SK-N-SH treated with all-trans-retinoic acid at 6 μM for 48 hours (cell line): Measurements from ENCODE around the gene KRTAP10-1.
"Not testable (repeated sequence)": the region's sequence is repeated elsewhere in the genome, so short reads cannot be mapped to it uniquely, and the experiment has no call there.

Experiments used
- ATAC-seq: fragments of 200-7000 bp; cut with Tn5 transposase; 3 replicates; pipeline ENCODE4 v1.9.1; 2020; ENCODE audit warnings: mild to moderate bottlenecking, moderate library complexity
- BACH2 ChIP-seq: fragments of 250-450 bp; sonication (Bioruptor Pico); IDR thresholded peaks from 2 replicates; pipeline ENCODE4 v1.9.0; 2021; ENCODE audit warnings: mild to moderate bottlenecking, borderline replicate concordance
- CSDC2 ChIP-seq: fragments of 250-450 bp; sonication (Bioruptor Pico); IDR thresholded peaks from 2 replicates; pipeline ENCODE4 v1.5.0; 2020; ENCODE audit warnings: mild to moderate bottlenecking, moderate library complexity
- CSRNP3 ChIP-seq: fragments of 250-450 bp; sonication (Bioruptor Pico); IDR thresholded peaks from 2 replicates; pipeline ENCODE4 v1.5.1; 2021; ENCODE audit warnings: mild to moderate bottlenecking, moderate library complexity
- ESRRG ChIP-seq: fragments of 250-450 bp; sonication (Bioruptor Pico); IDR thresholded peaks from 2 replicates; pipeline ENCODE4 v1.6.1; 2021; ENCODE audit warnings: mild to moderate bottlenecking
- GLIS3 ChIP-seq: fragments of 250-450 bp; sonication (Bioruptor Pico); IDR thresholded peaks from 2 replicates; pipeline ENCODE4 v1.5.0; 2020; ENCODE audit warnings: mild to moderate bottlenecking, moderate library complexity
- ISL1 ChIP-seq: fragments of 250-450 bp; sonication (Bioruptor Pico); IDR thresholded peaks from 2 replicates; pipeline ENCODE4 v2.1.2; 2022; ENCODE audit warnings: mild to moderate bottlenecking, moderate library complexity
- OSR1 ChIP-seq: fragments of 250-450 bp; sonication (Bioruptor Pico); IDR thresholded peaks from 2 replicates; pipeline ENCODE4 v1.8.0; 2022; ENCODE audit warnings: moderate library complexity, mild to moderate bottlenecking, inconsistent platforms
- PATZ1 ChIP-seq: fragments of 250-450 bp; sonication (Bioruptor Pico); IDR thresholded peaks from 2 replicates; pipeline ENCODE4 v1.8.0; 2020; ENCODE audit warnings: mild to moderate bottlenecking, moderate library complexity, borderline replicate concordance
- POU6F1 ChIP-seq: fragments of 250-450 bp; sonication (Bioruptor Pico); IDR thresholded peaks from 2 replicates; pipeline ENCODE4 v1.8.0; 2021; ENCODE audit warnings: low read depth, mild to moderate bottlenecking, moderate library complexity, borderline replicate concordance
- PPARA ChIP-seq: fragments of 250-450 bp; sonication (Bioruptor Pico); IDR thresholded peaks from 2 replicates; pipeline ENCODE4 v1.5.0; 2020; ENCODE audit warnings: mild to moderate bottlenecking, borderline replicate concordance
- RARB ChIP-seq: fragments of 250-450 bp; sonication (Bioruptor Pico); IDR thresholded peaks from 2 replicates; pipeline ENCODE4 v1.8.0; 2021; ENCODE audit warnings: mild to moderate bottlenecking, moderate library complexity
- SNAI2 ChIP-seq: fragments of 250-450 bp; sonication (Bioruptor Pico); IDR thresholded peaks from 2 replicates; pipeline ENCODE4 v1.5.0; 2020; ENCODE audit warnings: mild to moderate bottlenecking, moderate library complexity
- TCF4 ChIP-seq: fragments of 250-450 bp; sonication (Bioruptor Pico); IDR thresholded peaks from 2 replicates; pipeline ENCODE4 v1.8.0; 2021; ENCODE audit warnings: mild to moderate bottlenecking, moderate library complexity, borderline replicate concordance
- TOX ChIP-seq: fragments of 250-450 bp; sonication (Bioruptor Pico); IDR thresholded peaks from 2 replicates; pipeline ENCODE4 v1.8.0; 2021; ENCODE audit warnings: mild to moderate bottlenecking, moderate library complexity, borderline replicate concordance
- TSHZ2 ChIP-seq: fragments of 250-450 bp; sonication (Bioruptor Pico); IDR thresholded peaks from 2 replicates; pipeline ENCODE4 v1.5.0; 2020; ENCODE audit warnings: mild to moderate bottlenecking, moderate library complexity
- ZFP3 ChIP-seq: fragments of 250-450 bp; sonication (Bioruptor Pico); IDR thresholded peaks from 2 replicates; pipeline ENCODE4 v1.5.0; 2020; ENCODE audit warnings: mild to moderate bottlenecking, moderate library complexity
- ZFP30 ChIP-seq: fragments of 450-650 bp; formaldehyde crosslinking; IDR thresholded peaks from 2 replicates; pipeline ENCODE4 v1.5.0; 2022; ENCODE audit warnings: mild to moderate bottlenecking, moderate library complexity
- ZNF565 ChIP-seq: fragments of 450-650 bp; formaldehyde crosslinking; conservative IDR thresholded peaks from 2 replicates; pipeline ENCODE4 v1.5.0; 2020; ENCODE audit warnings: low read depth, mild to moderate bottlenecking, moderate library complexity
- ZNF70 ChIP-seq: fragments of 450-650 bp; formaldehyde crosslinking; IDR thresholded peaks from 2 replicates; pipeline ENCODE4 v1.5.0; 2020; ENCODE audit warnings: mild to moderate bottlenecking, moderate library complexity
- ZNF8 ChIP-seq: fragments of 450-650 bp; formaldehyde crosslinking; IDR thresholded peaks from 2 replicates; pipeline ENCODE4 v1.5.0; 2020; ENCODE audit warnings: mild to moderate bottlenecking, moderate library complexity
- TF ChIP-seq, protein P1 (sequence below): fragments of 250-450 bp; sonication (Bioruptor Pico); IDR thresholded peaks from 2 replicates; pipeline ENCODE4 v1.5.1; 2020; ENCODE audit warnings: low read depth, mild to moderate bottlenecking, moderate library complexity

The KRTAP10-1 gene

GRCh38 chr21:44558695-44559094 is 18.7 kb upstream of the KRTAP10-1 start, which contains the start of gene KRTAP10-3:
KRTAP10-3 (minus strand) TSS chr21:44558795; CDS start chr21:44558715, 80 bp downstream.
- ATAC-seq: no peak
- TF ChIP-seq RARB (CRISPR knock-in tag): no peak
- no peak for TF ChIP-seq ZNF565 (CRISPR knock-in tag)
- no peak for TF ChIP-seq POU6F1 (CRISPR knock-in tag)
- no peak for TF ChIP-seq CSDC2 (CRISPR knock-in tag)
- no peak for TF ChIP-seq GLIS3 (CRISPR knock-in tag)
- TF ChIP-seq TCF4 (CRISPR knock-in tag): no peak
- no peak for TF ChIP-seq ZNF70 (CRISPR knock-in tag)
- TF ChIP-seq TSHZ2 (CRISPR knock-in tag): no peak
- TF ChIP-seq BACH2 (CRISPR knock-in tag): no peak
- TF ChIP-seq TOX (CRISPR knock-in tag): no peak

DNA sequence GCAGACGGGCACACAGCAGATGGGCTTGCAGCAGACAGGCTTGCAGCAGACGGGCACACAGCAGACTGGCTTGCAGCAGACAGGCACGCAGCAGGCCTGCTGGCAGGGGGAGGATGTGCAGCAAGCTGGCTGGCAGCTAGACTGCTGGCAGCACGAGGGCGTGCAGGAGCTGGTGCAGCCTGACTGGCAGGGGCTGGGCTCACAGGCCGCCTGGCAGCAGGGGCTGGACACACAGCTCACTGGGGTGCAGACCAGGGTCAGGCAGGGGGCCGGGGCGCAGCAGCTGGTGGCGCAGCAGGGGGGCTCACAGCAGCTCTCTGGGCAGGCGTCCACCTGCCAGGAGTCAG is 18.3 kb upstream of the KRTAP10-1 start:
- ATAC-seq: not testable (repeated sequence)

GRCh38 chr21:44557491-44558328 is 17.7 kb upstream of the KRTAP10-1 start:
- TF ChIP-seq BACH2 (CRISPR knock-in tag) (no peak), ZNF565 (CRISPR knock-in tag) (no peak), RARB (CRISPR knock-in tag) (no peak), TCF4 (CRISPR knock-in tag) (no peak), CSDC2 (CRISPR knock-in tag) (no peak), ISL1 (CRISPR knock-in tag) (no peak), GLIS3 (CRISPR knock-in tag) (no peak), ZNF8 (CRISPR knock-in tag) (no peak), ZFP30 (CRISPR knock-in tag) (no peak), PPARA (CRISPR knock-in tag) (no peak), OSR1 (CRISPR knock-in tag) (no peak), TOX (CRISPR knock-in tag) (no peak), PATZ1 (CRISPR knock-in tag) (no peak), CSRNP3 (CRISPR knock-in tag) (no peak), ESRRG (no peak), POU6F1 (CRISPR knock-in tag) (no peak), SNAI2 (CRISPR knock-in tag) (no peak), ZFP3 (no peak), TSHZ2 (CRISPR knock-in tag) (no peak)
- TF ChIP-seq, protein P1, sequence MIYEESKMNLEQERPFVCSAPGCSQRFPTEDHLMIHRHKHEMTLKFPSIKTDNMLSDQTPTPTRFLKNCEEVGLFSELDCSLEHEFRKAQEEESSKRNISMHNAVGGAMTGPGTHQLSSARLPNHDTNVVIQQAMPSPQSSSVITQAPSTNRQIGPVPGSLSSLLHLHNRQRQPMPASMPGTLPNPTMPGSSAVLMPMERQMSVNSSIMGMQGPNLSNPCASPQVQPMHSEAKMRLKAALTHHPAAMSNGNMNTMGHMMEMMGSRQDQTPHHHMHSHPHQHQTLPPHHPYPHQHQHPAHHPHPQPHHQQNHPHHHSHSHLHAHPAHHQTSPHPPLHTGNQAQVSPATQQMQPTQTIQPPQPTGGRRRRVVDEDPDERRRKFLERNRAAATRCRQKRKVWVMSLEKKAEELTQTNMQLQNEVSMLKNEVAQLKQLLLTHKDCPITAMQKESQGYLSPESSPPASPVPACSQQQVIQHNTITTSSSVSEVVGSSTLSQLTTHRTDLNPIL (CRISPR knock-in tag): no peak
- ATAC-seq: no peak
